AG10803 (cell line): ENCODE results near the gene CDK6.

Experiments used
- DNase-seq: peaks from one replicate; pipeline ENCODE4 v3.0.0; 2010; ENCODE audit warnings: low read depth
- H3K4me3 ChIP-seq: 2 replicates; pipeline ENCODE4 v1.5.1; 2011; ENCODE audit warnings: mild to moderate bottlenecking, low read length, control low read depth
- TF ChIP-seq, protein P1 (sequence below): conservative IDR thresholded peaks from 2 replicates; pipeline ENCODE4 v1.5.1; 2011; ENCODE audit warnings: mild to moderate bottlenecking, low read length, control low read depth, inconsistent platforms

Gene CDK6

DNA sequence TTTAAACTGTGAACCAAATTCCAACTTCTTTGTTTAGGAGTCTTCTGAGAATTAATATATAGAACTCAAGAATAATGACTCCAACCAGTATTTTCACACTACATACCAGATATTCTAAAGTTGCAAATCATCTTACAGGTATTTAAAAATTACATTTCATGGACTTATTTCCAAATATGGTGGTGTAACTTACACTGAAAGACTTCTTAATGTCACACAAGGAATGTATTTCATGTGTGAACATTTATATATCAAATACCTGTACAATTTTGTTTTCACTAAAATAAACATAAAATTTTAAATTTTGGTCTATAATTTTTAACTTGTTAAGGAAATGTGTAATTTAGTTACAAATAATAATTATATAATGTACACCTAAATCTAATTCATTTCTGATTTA, 2.6 kb upstream of the CDK6 start:
- TF ChIP-seq, protein P1, sequence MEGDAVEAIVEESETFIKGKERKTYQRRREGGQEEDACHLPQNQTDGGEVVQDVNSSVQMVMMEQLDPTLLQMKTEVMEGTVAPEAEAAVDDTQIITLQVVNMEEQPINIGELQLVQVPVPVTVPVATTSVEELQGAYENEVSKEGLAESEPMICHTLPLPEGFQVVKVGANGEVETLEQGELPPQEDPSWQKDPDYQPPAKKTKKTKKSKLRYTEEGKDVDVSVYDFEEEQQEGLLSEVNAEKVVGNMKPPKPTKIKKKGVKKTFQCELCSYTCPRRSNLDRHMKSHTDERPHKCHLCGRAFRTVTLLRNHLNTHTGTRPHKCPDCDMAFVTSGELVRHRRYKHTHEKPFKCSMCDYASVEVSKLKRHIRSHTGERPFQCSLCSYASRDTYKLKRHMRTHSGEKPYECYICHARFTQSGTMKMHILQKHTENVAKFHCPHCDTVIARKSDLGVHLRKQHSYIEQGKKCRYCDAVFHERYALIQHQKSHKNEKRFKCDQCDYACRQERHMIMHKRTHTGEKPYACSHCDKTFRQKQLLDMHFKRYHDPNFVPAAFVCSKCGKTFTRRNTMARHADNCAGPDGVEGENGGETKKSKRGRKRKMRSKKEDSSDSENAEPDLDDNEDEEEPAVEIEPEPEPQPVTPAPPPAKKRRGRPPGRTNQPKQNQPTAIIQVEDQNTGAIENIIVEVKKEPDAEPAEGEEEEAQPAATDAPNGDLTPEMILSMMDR, result no peak
- no peak for DNase-seq
- no peak overlapping the region for H3K4me3 ChIP-seq

DNA sequence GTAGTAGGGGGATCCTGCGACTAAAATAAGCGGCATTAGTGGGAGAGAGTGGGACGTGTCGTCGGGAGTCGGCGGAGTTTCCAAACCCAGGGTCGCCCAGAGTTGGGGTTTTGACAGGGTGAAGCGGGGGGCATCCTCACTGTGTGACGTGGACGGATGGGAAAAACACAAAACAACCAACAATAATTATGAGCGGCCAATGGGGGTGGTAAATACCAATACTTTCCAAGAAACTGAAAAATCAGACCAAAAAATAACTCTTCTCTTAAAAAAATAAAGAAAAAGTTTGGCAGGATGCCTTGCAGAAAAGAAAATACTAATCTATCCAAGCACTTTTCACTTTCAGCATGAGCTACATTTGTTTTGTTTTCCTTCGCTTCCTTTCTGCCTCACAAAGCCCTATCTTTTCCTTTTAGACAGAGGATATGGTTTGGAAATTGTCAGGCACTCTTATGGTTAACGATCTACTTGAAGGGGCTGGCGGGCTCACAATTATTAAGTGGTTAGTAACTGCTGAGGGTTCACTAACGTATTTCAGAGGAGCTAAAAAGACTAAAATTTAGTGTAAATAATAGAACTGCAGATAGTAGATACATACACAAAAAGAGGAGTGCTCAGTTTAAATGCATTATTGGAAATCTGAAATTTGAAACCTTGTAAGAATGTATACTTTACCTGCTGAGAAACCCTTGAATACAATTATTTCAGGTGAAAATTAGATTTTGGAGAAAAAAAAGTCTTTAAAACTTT, 802 bp upstream of the CDK6 start:
- DNase-seq, result peak; percentile 28
- peak overlapping the region; percentile 91 for H3K4me3 ChIP-seq
- TF ChIP-seq, protein P1, result no peak

DNA sequence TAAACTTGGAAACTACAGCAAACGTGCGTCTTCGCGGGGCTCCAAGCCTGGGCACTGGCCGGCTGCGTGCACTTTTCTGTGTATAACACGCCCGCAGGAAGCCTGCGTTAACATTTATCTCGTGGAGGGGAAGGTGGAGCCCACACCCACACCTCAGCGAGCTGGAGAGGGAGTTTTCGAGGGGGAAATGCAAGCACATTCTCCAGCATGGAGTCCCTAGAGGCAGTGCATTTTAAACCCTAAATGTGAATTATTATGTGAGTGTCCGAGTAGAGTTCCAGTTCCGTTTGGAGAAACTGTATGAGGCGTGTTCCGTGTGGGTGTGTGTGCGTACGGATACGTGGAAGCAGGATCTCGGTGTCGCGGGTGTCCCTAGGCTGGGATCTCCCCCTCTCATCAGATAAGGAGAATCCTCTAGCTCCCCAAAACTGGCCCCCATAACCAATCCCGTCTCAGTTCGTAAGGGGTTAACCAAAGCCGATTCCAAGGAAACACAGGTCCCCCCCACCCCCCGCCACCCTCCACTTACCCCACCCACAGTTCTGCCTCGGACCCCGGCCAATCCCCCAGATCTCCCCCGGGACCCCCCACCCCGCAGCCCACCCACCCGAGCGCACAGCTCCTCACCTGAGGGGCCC, 403 bp downstream of the CDK6 start:
- TF ChIP-seq, protein P1, result no peak
- DNase-seq, result peak; percentile 29
- peak overlapping the region; percentile 91 for H3K4me3 ChIP-seq

DNA sequence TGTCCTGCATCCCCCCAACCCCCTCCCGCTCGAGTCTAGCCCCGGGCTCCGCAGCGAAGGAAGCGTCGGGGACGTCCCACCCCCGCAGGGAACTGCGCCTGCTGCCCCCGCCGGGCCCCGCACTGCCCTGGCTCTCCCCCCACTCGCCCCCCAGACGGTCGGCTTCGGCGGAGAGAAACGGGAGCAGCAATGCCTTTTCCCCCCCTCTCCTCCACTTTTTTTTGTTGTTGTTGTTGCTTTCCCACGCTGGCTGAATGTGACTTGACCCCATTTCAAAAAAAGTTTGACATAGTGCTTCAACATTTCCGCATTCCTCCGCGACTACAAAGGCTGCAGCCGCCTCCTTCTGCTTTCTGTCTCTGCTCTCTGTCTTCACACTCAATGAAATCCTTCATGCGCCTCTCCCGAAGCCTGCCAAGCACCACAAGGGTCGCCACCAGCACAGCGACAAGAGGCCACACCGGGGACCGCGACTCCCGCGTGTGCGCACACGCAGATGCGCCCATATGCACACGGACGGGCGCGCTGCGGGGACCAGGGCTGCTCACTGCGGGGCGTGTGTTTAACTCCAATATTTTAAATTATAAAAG, 1.0 kb downstream of the CDK6 start:
- H3K4me3 ChIP-seq, result peak overlapping the region; percentile 91
- TF ChIP-seq, protein P1, result no peak
- DNase-seq, result peak; percentile 78

DNA sequence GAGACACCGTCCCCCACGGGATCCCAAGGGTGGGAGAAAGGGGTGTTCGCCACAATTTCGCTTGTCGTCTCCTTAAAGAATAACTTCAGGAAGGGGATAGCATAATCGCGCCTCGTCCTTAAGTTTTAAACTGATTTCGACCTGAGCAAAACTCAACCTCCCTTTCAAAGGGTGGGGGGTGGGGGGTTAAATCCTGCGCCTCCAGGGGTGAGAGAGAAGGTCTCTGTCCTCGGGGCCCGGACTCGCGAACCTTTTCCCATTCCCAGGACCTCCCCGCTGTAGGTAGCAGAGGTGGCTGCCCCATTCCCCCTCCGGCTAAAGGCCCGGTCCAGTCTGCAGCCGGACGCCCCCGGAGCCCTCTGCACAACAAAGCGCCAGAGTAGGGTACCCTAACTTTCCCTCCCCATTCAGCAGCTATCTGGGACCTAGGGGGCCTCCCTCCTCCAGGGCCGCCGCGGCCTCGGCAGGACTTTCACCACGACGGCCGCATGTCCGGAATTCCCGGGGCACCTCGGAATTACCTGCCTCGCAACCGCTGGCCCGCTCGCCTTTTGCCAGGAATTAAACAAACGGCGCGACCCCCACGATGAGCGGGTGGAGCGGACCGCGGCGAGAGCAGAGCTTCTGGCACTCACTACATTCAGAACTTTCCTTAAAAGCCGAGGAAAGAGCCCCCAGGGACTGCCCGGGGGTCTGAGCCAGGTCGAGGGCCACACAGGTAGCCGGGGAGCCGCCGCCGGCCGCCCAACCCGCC, 1.7 kb downstream of the CDK6 start:
- TF ChIP-seq, protein P1, result no peak
- DNase-seq, result no peak
- H3K4me3 ChIP-seq, result peak overlapping the region; percentile 91

DNA sequence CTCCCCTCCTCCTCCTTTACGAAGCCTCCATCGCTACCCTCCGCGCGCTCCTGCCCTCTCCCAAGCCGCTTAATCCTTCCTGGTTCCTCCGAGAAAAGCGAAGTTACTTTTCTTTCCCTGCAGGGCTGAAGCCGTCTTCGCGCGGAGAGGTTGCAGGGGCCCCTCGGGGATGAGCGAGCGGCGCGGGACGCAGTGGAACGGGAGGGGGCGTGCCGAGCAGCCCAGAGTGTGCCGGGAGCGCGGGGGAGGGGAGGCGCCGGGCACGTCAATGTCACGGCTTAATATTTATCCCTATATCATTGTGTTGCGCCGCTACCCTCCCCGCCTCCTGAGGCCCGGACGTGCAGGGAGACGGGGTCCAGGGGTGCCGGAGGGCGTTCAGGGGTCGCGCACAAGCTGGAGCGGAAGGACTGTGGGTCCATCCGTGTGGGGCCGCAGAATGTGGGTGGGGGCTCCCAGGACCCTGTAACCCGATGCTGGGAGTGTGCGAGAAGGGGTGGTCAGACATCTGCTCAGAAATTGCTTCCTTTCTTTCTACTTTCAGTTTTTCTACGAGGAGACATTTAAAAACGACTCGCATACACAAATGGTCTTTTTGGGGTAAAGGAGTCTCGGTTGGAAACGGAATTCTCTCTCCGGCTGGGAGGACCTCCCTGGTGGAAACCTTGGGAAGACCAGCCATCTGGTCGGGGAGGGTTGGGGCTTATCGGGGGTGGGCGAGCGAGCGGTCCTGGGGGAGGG, 2.4 kb downstream of the CDK6 start:
- H3K4me3 ChIP-seq, result peak overlapping the region; percentile 91
- TF ChIP-seq, protein P1, result peak; percentile 37
- DNase-seq, result peak; percentile 73
